ENCODE measurements around the gene TBC1D22A. TPM values are rescaled to one million over a fixed set of nuclear protein-coding genes. Genes with fewer than 3 reads are reported as not detected.

The TBC1D22A gene
- total RNA-seq, 2 experiments from 2014 or later: 33.2 to 34.9 TPM

- Mint-ChIP-seq H3K4me1 (ENCODE audit: low read depth) (peaks cover 5% of the 10 kb centered on the region), H3K4me3 (no peak overlapping the region), H3K27me3 (no peaks in the 10 kb centered on the region), H3K9me3 (peaks cover 22% of the 10 kb centered on the region), H3K36me3 (peaks cover 45% of the 10 kb centered on the region), H3K27ac (no peak overlapping the region)
- ChIA-PET CTCF (interaction anchor here (1.8 kb wide), 1 partner anchor 30 kb away, joined by 4 read pairs; no protein-coding TSS in a partner anchor), POLR2A (no interaction called here)
- intact Hi-C loops (cut with micrococcal nuclease): no loop called here
- no peak for DNase-seq
Measured at GRCh38 chr22:46834021-46834737, 71.7 kb downstream of the TBC1D22A start.

GRCh38 chr22:46835288-46835687 lies 72.8 kb downstream of the TBC1D22A start:
- Mint-ChIP-seq H3K4me3 (no peak overlapping the region), H3K4me1 (ENCODE audit: low read depth) (peaks cover 2% of the 10 kb centered on the region), H3K9me3 (peaks cover 22% of the 10 kb centered on the region), H3K27me3 (no peaks in the 10 kb centered on the region), H3K36me3 (peaks cover 41% of the 10 kb centered on the region), H3K27ac (no peak overlapping the region)
- ChIA-PET POLR2A (no interaction called here), CTCF (interaction anchor here (1.5 kb wide), 1 partner anchor 32 kb away, joined by 4 read pairs; no protein-coding TSS in a partner anchor)
- DNase-seq: no peak
- intact Hi-C loops (cut with micrococcal nuclease): no loop called here

- no peaks in the 10 kb centered on the region for H3K27me3 Mint-ChIP-seq
- POLR2A ChIA-PET: no interaction called here
- CTCF ChIA-PET: interaction anchor here (1.5 kb wide), 1 partner anchor 33 kb away, joined by 4 read pairs; no protein-coding TSS in a partner anchor
- peaks cover 2% of the 10 kb centered on the region for H3K4me1 Mint-ChIP-seq (ENCODE audit: low read depth)
- peaks cover 40% of the 10 kb centered on the region for H3K36me3 Mint-ChIP-seq
- no peak overlapping the region for H3K4me3 Mint-ChIP-seq
- H3K9me3 Mint-ChIP-seq: peaks cover 22% of the 10 kb centered on the region
- no peak overlapping the region for H3K27ac Mint-ChIP-seq
- no peak for DNase-seq
- intact Hi-C loops (cut with micrococcal nuclease): no loop called here
Measured at GRCh38 chr22:46835693-46836092, 73.2 kb downstream of the TBC1D22A start.

GRCh38 chr22:46841522-46841921 lies 79.1 kb downstream of the TBC1D22A start:
- H3K36me3 Mint-ChIP-seq: peaks cover 5% of the 10 kb centered on the region
- no peak overlapping the region for H3K27ac Mint-ChIP-seq
- H3K4me3 Mint-ChIP-seq: no peak overlapping the region
- no peak for DNase-seq
- CTCF ChIA-PET: no interaction called here
- intact Hi-C loops (cut with micrococcal nuclease): no loop called here
- POLR2A ChIA-PET: no interaction called here
- peaks cover 1% of the 10 kb centered on the region for H3K9me3 Mint-ChIP-seq
- H3K4me1 Mint-ChIP-seq (ENCODE audit: low read depth): peaks cover 23% of the 10 kb centered on the region
- H3K27me3 Mint-ChIP-seq: no peaks in the 10 kb centered on the region

GRCh38 chr22:46842606-46843005 lies 80.2 kb downstream of the TBC1D22A start:
- ChIA-PET POLR2A (no interaction called here), CTCF (interaction anchor here (1.1 kb wide), 1 partner anchor 42 kb away, joined by 3 read pairs; no protein-coding TSS in a partner anchor)
- Mint-ChIP-seq H3K27ac (no peak overlapping the region), H3K27me3 (no peaks in the 10 kb centered on the region), H3K4me3 (no peak overlapping the region), H3K36me3 (peaks cover 2% of the 10 kb centered on the region), H3K9me3 (no peaks in the 10 kb centered on the region), H3K4me1 (ENCODE audit: low read depth) (peaks cover 30% of the 10 kb centered on the region)
- intact Hi-C loops (cut with micrococcal nuclease): no loop called here
- no peak for DNase-seq

- intact Hi-C loops (cut with micrococcal nuclease): no loop called here
- Mint-ChIP-seq H3K27ac (no peak overlapping the region), H3K36me3 (peaks cover 4% of the 10 kb centered on the region), H3K4me3 (no peak overlapping the region), H3K27me3 (no peaks in the 10 kb centered on the region), H3K9me3 (no peaks in the 10 kb centered on the region), H3K4me1 (ENCODE audit: low read depth) (peaks cover 30% of the 10 kb centered on the region)
- ChIA-PET POLR2A (no interaction called here), CTCF (interaction anchor here (1.1 kb wide), 1 partner anchor 41 kb away, joined by 5 read pairs; no protein-coding TSS in a partner anchor)
- DNase-seq: no peak
Measured at GRCh38 chr22:46843821-46844255, 81.4 kb downstream of the TBC1D22A start.

- POLR2A ChIA-PET: interaction anchor here (0.6 kb wide), 1 partner anchor 55 kb away, joined by 3 read pairs; no protein-coding TSS in a partner anchor
- CTCF ChIA-PET: interaction anchor here (1.1 kb wide), 1 partner anchor 41 kb away, joined by 5 read pairs; no protein-coding TSS in a partner anchor
Measured at GRCh38 chr22:46844606-46845210, 82.3 kb downstream of the TBC1D22A start.

GRCh38 chr22:46845296-46846149 lies 83.1 kb downstream of the TBC1D22A start:
- DNase-seq: no peak
- Mint-ChIP-seq H3K36me3 (peaks cover 10% of the 10 kb centered on the region), H3K27me3 (no peaks in the 10 kb centered on the region), H3K4me3 (no peak overlapping the region), H3K27ac (no peak overlapping the region), H3K9me3 (no peaks in the 10 kb centered on the region), H3K4me1 (ENCODE audit: low read depth) (peaks cover 32% of the 10 kb centered on the region)
- POLR2A ChIA-PET: no interaction called here
- intact Hi-C loops (cut with micrococcal nuclease): no loop called here
- CTCF ChIA-PET: interaction anchor here (0.9 to 1.2 kb wide), 2 partner anchors 18 to 47 kb away, joined by 3 read pairs; no protein-coding TSS in a partner anchor

More at GRCh38 chr22:46844606-46845210, 82.3 kb downstream of the TBC1D22A start:
- H3K4me1 Mint-ChIP-seq (ENCODE audit: low read depth): peaks cover 31% of the 10 kb centered on the region
- DNase-seq: no peak
- H3K36me3 Mint-ChIP-seq: peaks cover 6% of the 10 kb centered on the region
- no peak overlapping the region for H3K27ac Mint-ChIP-seq
- intact Hi-C loops (cut with micrococcal nuclease): no loop called here
- no peaks in the 10 kb centered on the region for H3K9me3 Mint-ChIP-seq
- no peaks in the 10 kb centered on the region for H3K27me3 Mint-ChIP-seq
- no peak overlapping the region for H3K4me3 Mint-ChIP-seq

- intact Hi-C loops (cut with micrococcal nuclease): no loop called here
- no peak overlapping the region for H3K27ac Mint-ChIP-seq
Measured at GRCh38 chr22:46846150-46846831, 83.8 kb downstream of the TBC1D22A start.

GRCh38 chr22:46846832-46847355 lies 84.4 kb downstream of the TBC1D22A start:
- intact Hi-C loops (cut with micrococcal nuclease): no loop called here
- ChIA-PET CTCF (no interaction called here), POLR2A (no interaction called here)
- no peak overlapping the region for H3K4me3 Mint-ChIP-seq
- no peaks in the 10 kb centered on the region for H3K27me3 Mint-ChIP-seq
- no peaks in the 10 kb centered on the region for H3K9me3 Mint-ChIP-seq
- H3K36me3 Mint-ChIP-seq: peaks cover 14% of the 10 kb centered on the region
- H3K27ac Mint-ChIP-seq: no peak overlapping the region
- peaks cover 32% of the 10 kb centered on the region for H3K4me1 Mint-ChIP-seq (ENCODE audit: low read depth)
- DNase-seq: no peak

More at GRCh38 chr22:46846150-46846831, 83.8 kb downstream of the TBC1D22A start:
- peak; percentile 15 for DNase-seq
- no peaks in the 10 kb centered on the region for H3K27me3 Mint-ChIP-seq
- ChIA-PET CTCF (interaction anchor here (1.2 kb wide), 1 partner anchor 19 kb away, joined by 3 read pairs; no protein-coding TSS in a partner anchor), POLR2A (no interaction called here)
- H3K4me3 Mint-ChIP-seq: no peak overlapping the region
- H3K9me3 Mint-ChIP-seq: no peaks in the 10 kb centered on the region
- H3K4me1 Mint-ChIP-seq (ENCODE audit: low read depth): peaks cover 32% of the 10 kb centered on the region
- H3K36me3 Mint-ChIP-seq: peaks cover 14% of the 10 kb centered on the region

GRCh38 chr22:46848197-46848596 lies 85.7 kb downstream of the TBC1D22A start:
- Mint-ChIP-seq H3K9me3 (no peaks in the 10 kb centered on the region), H3K36me3 (peaks cover 14% of the 10 kb centered on the region), H3K4me1 (ENCODE audit: low read depth) (peaks cover 28% of the 10 kb centered on the region), H3K27ac (no peak overlapping the region), H3K4me3 (no peak overlapping the region), H3K27me3 (no peaks in the 10 kb centered on the region)
- CTCF ChIA-PET: no interaction called here
- intact Hi-C loops (cut with micrococcal nuclease): no loop called here
- POLR2A ChIA-PET: no interaction called here
- DNase-seq: no peak
